NCI-H460 (cell line): Measurements from ENCODE around the gene VEGFD. TPM values are rescaled to one million over a fixed set of nuclear protein-coding genes. Genes with fewer than 3 reads are reported as not detected.
A peak's percentile ranks its signal among the peaks of the same experiment; 100 is the strongest.

Experiments
- DNase-seq: peaks from one replicate; pipeline ENCODE4 v3.0.0-alpha.2; 2016; ENCODE audit warnings: low read depth; ENCODE audit errors: extremely low read depth
- total RNA-seq: library from RNA; depleted of rRNA; stranded (reverse); fragments of >200 nt; shearing (Covaris generic); gene quantifications from 2 replicates; pipeline ENCODE4 v1.2.3, GENCODE V29; 2014

The VEGFD gene
- total RNA-seq, 1 experiment from 2014 or later = 2.9 TPM

GRCh38 chrX:15366506-15367352 is 17.5 kb downstream of the VEGFD start:
- DNase-seq = no peak

GRCh38 chrX:15359701-15360100 is 24.5 kb downstream of the VEGFD start:
- DNase-seq = no peak

DNA sequence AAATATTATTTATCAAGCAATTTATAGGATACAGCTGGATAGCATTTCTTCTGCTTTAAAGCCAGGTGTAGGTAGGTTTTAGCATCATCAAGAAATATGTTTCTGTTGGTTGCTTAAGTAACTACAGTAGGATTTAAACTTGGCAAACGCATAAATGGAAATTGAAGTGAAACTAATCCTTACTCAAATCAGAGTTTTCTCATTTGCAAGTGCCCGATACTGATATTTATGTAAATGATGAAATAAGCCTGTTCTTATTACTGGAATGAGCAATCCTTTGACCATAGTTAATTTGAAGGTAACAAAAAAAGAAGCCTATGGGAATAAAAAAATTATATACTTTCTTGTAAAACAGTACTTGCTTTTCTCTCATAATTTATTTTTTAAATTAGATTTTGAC is 25.7 kb downstream of the VEGFD start:
- no peak for DNase-seq

DNA sequence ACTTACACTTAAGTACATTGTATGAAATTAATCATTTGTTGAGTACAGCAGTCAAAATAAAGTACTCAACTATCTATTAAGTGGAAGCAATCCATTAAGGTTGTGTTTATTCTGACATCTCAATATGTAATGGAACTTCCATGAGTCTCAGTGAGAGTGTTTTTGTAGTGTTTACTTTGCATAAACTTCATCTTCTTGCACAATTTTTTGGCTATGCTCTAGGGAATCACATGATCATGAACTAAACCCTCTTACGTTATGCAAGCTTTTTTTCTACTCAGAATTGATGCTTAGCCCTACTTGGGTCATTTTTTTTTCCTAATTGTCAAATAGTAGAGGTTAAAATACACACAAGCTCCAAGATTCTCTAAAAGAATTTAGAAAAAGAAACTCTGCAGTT is 27.8 kb downstream of the VEGFD start:
- DNase-seq = no peak

- DNase-seq = no peak
Measured at GRCh38 chrX:15350329-15350996, 33.8 kb downstream of the VEGFD start.

GRCh38 chrX:15349046-15349445 is 35.2 kb downstream of the VEGFD start:
- DNase-seq = peak; percentile 44

- DNase-seq = no peak
Measured at GRCh38 chrX:15345976-15346375, 38.2 kb downstream of the VEGFD start.

GRCh38 chrX:15344106-15344505 is 40.1 kb downstream of the VEGFD start:
- DNase-seq = no peak

DNA sequence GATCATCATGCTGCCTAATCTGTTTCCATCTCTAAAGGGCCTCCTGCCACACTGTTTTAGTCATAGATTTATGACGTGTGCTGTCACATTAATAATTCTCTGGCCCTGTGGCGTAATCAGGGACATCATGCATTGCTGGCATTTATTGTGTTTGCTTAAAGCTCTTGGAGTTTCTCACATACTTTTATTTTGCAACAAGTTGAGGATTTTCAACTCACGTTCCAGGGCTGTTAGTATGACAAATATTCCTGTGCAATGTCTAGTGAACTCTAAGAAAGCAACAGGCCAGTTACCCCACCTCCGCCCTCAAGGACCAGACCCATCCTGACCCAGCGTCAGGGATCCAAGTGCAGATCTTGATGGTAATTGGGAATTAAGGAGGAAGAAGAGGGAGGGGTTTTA is 41.1 kb downstream of the VEGFD start:
- DNase-seq = peak; percentile 41

- DNase-seq = no peak
Measured at GRCh38 chrX:15340867-15341266, 43.3 kb downstream of the VEGFD start.

- DNase-seq = peak; percentile 3
Measured at GRCh38 chrX:15336023-15336413, 48.2 kb downstream of the VEGFD start.

DNA sequence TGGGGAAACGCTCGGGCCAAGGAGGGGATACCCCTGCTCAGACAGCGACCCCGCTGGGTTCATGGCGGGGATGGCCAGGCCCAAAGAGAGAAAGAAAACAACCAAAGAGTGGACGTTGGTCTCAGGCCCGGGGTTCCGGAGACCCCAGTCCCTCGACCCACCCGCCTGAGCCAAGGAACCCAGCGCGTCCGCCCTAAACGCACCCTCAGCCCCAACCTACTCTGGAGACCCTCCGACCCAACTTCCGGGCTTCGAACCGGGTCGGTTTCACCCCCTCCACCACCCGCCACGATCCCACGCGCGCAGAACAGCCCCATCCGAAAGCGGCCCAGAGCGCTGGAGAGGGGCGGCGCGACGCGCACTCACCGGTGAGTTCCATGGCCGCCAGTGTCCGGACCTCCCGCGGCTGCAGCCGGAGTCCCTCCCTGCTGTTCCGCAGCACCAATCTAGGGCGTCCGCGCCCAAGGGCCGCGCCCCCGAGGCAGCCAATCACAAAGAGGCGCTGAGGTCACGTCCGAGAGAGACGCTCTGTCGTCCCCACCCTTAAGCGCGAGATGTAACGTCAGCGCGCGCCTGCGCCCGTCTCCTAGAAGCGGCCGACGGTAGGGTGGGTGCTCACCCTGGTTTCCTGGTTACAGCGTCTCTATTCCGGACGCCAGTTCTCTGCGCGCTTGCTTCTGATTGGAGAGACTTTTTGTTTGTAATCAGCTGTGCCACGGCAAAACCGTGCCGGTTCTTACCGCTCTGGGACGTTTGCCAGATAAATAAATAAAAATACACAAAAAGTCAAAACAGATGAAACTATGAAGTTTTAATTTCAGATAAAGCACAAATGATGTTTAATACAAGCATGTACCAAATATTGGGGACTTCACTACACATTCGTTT is 48.8 kb downstream of the VEGFD start, which contains the start of gene PIGA:
Gene PIGA, minus strand, starts transcription at position 389 of the 888 bp plus-strand sequence. CDS start 3,593 bp downstream, outside the sequence.
- DNase-seq = peak; percentile 96

- no peak for DNase-seq
Measured at GRCh38 chrX:15334561-15334960, 49.7 kb downstream of the VEGFD start.

DNA sequence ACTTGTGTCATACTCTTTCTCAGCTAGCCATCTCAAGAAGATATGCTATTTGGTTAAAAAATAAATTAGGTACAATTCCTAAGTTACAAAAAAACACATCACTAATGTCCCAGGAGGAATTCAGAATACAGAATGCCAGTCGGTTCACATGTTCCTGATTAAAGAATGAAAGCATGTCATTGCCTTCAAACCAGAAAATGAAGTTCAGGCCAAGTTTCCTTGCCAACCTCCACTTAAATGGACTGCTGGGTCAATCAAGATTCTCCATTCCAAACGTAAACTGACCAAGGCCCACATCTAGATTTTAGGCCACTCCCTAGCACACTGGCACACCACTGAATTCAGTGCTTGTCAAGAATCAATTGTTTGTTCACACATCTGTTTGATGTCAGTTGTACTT is 55.4 kb downstream of the VEGFD start:
- no peak for DNase-seq

- DNase-seq = no peak
Measured at GRCh38 chrX:15328131-15328530, 56.1 kb downstream of the VEGFD start.

DNA sequence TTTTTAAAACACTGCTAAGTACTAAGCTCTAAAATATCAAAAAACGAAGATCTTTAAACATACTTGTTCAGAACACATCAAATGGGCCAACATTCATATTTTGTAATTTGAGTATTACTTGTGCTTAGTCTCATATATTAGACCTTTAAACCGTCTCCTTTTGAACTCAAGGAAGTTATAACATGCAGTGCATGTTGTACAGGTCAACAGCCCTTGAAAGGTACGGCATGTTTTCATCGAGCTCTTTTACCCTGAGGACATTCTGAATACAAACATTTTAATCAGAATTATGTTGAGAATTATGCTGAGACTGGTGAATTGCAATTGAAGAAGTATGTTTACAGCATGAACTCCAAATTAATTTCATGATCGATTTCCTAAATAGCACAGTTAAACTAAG is 61.7 kb downstream of the VEGFD start:
- no peak for DNase-seq

DNA sequence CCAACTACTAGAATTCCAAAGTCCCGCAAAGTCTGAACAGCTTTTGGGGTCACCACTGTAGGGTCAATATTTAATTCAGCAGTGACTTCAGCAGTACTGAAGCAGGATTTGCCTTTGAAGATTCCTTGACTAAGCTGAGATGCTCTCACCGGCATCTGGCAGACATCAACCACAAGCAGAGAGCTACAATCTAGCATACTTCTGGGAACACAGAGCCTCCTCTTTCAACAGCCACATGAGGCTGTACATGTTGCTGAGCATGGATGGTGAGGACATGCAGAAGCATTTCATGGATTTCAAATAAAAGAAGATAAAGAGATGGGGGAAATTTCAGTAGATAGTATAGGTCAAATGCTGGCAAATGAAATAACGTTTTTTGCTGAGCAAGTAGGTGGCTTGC is 62.1 kb downstream of the VEGFD start:
- DNase-seq = no peak

DNA sequence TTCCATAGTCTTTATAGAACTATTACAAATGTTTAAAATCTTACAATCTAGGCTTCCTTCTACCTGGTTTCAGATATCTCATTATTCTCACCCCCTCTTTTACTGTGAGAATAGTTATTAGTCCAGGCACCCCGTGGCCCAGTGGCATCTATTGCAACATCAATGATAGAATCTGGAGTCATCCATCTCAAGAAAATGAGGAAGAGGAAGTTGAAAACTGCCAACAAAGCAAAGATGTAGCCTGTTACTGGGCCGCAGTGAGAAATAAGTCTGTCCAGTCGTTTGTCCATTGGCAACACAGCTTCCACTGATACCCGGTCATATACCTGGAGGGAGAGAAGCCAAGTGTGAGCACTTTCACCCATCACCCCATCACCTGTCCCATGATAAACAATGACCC is 62.8 kb downstream of the VEGFD start:
- DNase-seq = no peak

DNA sequence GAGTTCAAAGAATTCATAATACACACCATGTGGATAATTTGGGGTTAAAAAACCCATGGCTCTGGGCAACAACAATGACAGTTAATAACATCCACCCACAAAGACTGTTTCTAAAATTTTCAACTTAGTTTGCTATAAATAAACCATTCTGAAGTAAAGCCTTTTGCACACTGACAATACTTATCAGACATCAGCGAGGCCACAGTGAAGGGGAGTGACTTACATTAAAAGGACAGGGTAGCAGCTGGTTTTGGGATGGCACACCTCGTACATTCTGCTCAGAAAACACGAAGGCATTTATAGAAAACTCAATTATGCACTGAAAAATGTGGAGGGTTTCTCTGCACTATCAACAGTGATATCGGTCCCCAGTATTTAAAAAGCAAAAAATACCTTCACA is 63.9 kb downstream of the VEGFD start:
- DNase-seq = no peak

GRCh38 chrX:15319075-15319474 is 65.1 kb downstream of the VEGFD start:
- DNase-seq = no peak

DNA sequence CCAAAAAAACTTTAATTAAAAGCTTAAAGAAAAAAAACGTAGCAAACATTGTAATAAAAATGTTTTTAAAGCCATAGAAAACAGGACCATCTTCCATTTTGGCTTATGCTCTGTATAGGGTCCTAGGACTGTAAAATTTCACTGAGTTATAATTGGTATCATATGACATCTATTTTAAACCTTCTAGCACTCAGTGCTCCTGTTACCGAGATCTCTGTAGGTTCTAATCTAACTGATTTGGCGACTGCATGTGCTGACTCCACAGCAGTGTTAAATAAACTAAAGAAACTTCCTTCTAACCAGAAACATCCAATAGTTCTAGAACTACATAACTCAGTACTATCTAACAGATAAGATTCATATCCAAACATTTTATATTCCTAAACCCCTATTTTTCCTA is 68.7 kb downstream of the VEGFD start, which contains the start of gene ASB11:
Gene ASB11, minus strand, starts transcription at position 132 of the 400 bp plus-strand sequence. Its CDS starts 35 bp downstream, at position 97.
- no peak for DNase-seq
